COLO668 (cell line): ENCODE data around the gene GRB10.

ENCODE experiments used
- DNase-seq: peaks from one replicate; lab custom pipeline; 2025; ENCODE audit not compliant: unreplicated experiment; lab: John Stamatoyannopoulos, UW

The GRB10 gene

DNA sequence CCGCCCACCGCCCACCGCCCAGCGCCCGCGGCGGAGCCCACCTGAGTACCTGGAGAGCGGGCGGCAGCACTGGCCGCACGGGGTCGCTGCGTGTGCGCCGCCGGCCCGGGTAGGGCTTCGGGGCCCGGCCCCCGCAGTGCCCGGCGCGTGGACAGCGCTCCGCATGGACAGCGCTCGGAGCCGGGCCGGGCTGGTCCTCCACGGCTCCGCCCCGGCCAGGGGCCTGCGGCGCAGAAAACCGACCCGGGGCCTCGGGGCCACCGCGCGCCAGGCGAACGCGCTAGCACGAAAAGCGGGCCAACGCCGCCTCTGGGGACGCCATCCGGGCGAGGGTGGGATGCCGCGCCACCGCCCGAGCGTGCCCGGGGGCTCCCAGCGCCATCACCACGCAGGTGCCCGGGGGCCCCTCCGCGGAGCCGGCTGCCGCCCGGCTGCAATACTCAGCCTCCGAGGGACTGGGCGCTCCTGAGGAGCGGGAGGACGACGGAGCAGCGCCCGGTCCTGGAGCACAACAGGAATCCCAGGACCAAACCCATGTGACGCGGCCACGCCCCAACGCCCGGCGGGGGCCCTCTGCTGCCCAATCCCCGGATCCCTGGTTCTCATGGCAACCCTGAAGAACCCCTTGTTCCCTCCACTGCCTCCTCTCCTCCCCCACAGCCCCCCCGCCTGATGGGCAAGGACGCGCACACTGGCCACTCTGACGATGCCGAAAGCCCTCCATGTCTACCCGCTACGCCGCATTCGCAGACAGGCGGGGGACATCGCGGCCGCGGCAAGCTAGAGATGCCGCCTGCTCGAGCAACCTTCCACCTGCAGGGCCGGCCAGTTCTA lies at the start of gene GRB10:
GRB10 (minus strand) TSS at position 522 of the 834 bp plus-strand sequence. CDS start 50,574 bp downstream, outside the sequence.
- no peak for DNase-seq

DNA sequence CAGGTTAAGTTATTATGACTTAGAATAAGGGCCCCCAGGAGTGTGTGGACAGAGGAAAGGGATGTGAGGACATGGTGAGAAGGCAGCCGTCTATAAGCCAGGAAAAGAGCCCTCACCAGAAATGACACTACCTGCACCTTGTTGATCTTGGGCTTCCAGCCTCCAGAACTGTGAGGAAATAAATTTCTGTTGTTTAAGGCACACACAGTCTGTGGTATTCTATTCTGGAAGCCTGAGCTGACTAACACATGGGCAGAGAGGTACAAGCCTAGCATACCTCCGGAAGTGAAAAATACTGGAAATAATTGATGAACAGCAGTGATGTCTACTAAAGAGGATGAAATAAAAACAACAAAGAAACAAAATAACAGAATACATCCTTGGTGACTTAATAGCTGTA lies 46.1 kb upstream of the GRB10 start:
- no peak for DNase-seq

DNA sequence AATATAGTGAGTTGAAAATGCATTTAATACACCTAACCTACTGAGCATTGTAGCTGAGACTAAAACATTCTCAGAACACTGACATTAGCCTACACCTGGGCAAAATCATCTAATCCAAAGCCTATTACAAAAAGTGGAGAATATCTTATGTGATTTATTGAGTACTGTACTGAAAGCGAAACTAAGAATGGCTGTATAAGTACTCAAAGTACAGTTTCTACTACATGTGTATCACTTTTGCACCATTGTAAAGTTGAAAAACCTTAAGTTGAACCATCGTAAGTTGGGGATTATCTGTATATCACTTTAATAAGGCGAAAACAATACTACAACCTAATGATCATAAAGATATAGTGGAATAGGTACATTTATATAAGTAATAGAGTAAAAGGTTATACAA lies 45.4 kb upstream of the GRB10 start:
- no peak for DNase-seq

DNA sequence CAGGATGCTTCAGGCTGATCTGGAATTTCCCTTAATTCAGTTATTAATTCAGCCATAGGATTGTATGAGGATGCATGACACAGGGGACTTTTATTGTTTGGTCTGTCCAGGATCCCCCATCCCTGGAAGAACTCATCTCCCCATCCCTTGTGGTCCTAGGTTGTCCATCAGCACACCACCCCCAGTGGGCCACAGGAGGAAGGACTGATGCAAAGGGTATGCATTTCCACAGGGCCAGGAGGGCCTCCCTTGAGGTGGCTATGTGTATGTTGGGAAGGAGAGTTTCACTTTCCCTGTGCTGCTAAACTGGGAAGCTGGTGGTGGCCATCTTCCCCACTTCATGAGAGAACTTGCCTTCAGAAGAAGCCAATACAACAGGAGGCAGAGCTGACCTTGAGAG lies 44.6 kb upstream of the GRB10 start:
- no peak for DNase-seq

DNA sequence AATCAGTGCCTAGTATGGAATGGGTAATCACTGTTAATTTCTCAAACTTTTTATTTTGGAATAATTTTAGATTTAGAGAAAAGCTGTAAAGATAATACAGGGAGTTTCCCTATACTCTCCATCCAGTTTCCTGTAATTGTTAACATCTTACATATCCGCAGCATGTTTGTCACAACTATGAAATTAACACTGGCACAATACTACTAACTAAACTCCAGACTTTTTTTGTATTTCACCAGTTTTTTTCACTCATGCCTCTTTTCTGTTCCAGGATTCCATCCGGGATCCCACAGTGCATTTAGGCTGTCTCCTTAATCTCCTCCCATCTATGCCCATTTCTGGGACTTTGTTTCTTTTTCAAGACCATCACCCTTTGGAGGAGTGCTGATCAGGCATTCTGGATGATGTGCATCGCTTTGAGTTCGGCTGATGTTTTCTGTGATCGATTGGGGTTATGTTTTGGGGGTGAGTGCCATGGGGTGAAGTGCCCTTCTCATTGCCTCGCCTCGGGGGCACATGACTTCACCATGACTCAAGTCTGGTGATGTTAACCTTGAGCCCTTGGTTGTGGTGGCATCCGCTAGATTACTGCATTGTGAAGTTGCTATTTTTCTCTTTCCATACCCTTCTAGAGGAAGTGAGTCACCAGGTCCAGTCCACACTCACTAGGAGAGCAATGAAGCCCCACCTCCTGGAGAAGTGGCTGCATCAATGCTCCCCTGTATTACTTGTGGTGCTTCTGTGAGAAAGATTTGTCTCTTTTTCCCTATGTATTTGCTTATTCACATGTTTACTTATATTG lies 43.9 kb upstream of the GRB10 start:
- no peak for DNase-seq

DNA sequence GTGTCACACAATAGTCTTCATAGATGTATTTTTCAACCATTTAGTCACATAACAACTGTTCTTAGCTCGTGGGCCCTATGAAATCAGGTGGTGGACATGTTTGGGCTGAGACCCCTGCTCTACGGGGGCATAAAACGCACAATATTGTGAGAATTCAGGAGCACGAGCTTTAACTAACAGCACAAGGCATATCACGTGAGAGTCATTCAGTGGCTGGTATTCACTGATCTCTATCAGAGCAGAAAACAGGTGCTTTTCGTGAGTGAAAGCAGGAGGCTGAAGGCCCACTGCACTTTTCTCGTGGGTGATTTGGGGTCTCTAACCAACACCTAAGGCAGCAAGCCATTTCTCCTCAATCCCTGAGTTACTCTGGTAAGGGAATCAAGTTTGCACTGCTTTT lies 42.8 kb upstream of the GRB10 start:
- no peak for DNase-seq

DNA sequence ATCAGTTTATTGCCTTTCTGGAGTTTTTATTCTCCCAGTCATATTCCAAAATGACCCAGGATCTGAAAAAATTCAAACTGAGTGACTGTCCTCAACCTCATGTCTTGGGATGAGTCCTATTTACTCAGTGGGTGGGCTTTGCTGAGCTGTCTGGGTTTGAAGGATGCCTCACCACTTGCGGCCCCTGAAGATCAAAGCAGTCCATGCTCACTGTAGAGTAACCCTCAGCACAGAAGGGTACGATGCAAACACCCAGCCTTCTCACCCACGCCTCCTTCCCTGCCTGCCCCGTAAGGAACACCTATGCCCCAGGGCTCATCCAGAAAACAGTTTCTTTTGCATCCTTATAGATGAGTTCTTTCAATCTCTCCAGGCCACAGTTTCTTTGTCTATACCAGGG lies 42.2 kb upstream of the GRB10 start:
- no peak for DNase-seq

DNA sequence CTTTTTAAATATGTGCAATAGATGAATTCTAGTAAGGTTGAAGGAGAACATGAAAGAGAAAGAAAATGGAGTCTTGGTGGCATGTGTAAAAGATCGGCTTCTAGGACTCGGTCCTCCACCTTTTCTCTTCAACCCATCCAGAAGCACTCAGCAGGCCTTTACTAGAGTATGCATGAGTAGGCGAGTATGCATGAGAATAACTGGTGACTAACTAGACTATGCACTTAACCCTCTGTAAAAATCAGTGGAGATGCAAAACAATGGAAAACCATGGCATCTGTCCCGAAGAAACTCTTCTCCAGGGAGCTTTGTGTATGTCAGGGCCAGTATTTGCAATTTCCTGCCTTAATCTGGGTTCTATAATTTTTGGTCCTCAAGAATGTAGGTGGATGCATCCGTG lies 40.0 kb upstream of the GRB10 start:
- no peak for DNase-seq

DNA sequence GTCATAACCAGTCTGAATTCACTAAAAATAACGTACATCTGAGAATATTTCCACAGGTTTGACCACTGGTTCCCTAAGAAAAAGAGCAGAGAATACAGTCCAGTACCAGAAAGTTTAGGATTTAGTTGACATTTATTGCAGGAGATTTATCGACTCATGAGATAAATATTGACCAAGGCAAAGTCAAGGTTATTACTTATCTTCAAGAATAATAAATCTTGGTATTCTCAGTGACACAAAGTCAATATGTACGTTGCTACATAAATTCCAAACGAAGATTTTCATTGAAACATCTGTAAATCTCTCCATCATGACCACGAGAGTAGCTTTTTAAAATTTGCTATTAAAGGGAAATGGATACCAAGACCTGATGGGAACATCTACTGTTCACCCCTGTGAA lies 39.4 kb upstream of the GRB10 start:
- DNase-seq: no peak

DNA sequence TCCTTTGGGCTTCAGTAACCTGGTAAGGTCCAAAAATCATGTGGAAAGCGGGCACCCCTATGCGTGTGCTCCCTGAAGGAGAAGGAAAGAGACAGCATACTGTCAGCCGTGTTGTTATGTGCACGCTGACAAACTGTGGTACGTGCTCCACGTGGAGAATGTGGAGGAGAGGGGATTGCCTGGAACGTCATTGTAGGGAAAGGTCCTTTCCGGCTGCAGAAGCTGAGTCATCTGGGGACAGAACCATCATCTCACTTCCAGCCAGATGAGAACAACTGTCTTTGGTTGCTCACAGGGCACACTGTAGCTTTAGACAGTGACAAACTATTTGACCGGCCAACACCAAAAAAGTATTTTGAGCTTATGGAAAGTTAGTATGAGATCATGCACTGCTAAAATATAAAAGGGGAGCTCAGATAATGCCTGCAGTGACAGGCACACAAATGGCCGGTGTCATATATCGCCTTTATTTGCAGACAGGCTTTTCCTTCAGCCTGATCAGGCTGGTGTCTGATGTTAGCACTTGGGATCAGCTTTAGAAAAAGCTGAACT lies 38.8 kb upstream of the GRB10 start:
- peak; percentile 62 for DNase-seq

DNA sequence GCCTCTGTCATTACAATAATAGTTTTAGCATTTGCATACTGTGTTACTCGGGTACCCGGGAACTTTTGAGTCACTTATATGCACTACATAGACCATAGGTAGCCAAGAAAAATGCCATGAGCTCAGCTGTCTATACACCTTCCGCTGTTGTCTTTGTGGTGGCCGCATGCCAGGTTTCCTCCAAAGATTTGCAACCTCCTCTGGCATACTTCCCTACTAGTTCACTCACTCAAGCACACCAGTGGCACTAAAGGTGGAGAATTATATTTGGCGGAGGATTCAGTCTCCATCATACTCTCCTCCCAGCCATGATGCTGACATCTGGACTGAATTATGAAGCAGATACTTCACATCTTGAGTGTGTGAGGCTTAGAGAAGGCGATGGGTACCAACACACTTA lies 35.6 kb upstream of the GRB10 start:
- DNase-seq: no peak

DNA sequence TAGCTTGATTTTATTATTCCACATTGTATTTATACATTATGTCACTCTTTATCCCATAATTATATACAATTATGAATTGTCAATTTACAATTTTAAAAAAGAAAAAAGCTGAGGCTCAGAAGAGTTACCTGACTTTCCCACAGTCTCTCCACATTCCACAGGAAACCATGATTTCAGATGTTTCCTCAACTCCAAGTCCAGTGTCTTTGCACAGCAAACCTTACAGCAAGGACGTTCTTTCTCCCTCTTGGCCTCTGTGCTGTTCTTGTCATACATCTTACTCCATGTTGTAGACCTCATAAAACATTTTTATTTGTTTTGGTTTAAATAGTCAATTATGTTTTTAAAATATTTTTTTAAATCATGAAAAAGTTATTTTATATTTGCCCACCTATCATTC lies 34.9 kb upstream of the GRB10 start:
- DNase-seq: no peak

DNA sequence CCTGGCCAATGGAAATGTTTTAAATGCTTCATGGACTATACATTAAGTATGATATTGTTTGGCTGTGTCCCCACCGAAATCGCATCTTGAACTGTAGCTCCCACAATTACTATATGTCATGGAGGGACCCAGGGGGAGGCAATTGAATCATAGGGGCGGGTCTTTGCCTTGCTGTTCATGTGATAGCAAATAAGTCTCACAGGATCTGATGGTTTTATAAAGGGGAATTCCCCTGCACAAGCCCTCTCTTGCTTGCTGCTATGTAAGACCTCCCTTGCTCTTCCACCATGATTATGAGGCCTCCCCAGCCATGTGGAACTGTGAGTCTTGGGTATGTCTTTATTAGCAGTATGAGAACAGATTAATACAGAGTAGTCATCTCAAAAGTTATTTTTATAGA lies 32.4 kb upstream of the GRB10 start:
- no peak for DNase-seq

DNA sequence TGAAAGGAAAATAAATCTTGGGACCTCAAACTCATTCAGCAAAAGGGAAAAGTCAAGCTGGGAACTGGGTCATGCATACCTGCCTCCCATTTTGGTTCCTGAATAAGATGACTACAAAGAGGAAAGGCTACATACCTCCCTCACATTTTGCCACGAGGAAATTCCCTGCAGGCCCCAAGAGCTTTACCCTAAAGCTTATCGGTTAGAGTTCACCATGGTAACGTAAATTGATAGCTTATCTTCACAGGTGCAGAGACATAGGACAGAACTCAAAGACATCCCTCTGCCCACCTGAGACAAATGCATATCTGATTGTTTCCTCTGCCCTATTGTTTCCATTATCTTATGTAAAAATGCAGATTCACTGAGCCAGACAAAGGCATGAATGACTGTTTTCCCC lies 31.5 kb upstream of the GRB10 start:
- DNase-seq: no peak

DNA sequence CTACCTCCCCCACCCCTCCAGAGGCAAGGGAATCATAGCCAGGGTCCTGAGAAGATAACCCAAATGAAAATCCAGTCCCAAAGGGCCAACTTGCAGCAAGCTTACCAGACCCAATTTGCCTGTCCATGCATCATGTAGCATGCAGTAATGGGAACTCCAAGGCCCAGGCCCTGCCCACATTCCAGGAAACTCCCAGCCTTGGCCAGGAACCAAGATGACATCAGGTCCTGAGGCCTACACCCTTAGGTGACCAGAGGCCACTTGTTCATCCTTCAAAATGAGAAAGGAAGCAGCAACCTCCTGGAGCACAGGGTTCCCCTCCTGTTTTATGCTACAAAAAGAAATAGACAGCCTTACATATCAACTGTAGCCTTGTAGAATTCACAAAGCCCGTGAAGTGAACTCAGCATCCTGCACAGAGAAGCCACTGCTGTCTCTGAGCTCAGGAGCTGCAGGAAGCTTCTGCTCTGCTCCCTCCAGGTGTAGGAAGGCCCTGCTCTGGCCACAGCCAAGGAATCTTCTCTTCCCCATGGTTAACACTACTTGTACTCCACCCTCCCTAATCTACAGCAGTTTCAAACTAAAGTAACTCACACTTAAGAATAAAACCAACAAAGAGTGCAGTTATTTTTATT lies 30.3 kb upstream of the GRB10 start:
- no peak for DNase-seq

DNA sequence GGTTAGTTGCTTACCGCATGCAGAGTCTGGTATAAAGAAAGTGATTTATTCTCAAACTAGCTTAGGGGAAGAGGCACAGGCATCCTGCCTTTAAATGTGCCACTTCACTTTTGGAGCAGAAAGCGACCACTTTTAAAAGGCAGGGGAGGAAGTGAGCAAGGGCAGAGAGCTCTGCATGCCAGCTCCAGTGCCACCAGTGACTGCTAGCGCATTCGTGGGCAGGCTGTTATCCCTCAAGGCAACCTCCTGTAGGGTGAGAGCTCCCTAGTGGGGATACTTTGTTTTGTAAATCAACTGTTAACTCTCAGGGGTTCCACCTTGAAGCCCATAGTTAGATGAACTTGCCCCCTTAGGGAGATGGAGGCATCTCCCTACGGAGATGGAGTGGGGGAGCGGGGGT lies 29.4 kb upstream of the GRB10 start:
- DNase-seq: no peak

DNA sequence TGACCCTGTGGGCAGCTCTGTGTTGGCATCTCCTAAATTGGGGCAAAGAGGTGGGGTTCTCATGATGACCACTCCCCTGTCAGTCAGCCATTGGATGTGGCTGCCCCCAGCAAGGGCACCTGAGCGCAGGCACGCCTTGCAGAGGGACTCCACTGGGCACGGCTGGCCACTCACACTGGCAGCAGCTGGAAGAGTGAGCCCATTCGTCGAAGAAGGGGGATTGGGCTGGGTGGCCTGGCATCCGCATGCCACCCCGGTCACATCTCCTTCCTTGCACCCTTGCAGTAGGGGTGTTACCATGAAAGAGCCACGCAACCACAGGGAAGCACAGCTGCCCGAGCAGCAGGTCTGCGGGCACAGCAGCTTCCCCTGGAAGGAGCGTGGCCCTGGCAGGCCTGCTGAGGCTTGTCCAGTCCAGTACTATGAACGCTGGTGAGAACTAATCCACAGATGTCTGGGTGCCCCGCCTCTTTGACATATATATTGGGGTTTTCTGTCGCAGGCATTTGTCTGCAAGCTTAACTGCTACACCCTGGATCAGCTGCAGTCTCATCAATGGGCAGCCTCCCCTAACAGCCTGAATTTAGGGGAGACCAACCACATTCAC lies 25.7 kb upstream of the GRB10 start:
- no peak for DNase-seq

DNA sequence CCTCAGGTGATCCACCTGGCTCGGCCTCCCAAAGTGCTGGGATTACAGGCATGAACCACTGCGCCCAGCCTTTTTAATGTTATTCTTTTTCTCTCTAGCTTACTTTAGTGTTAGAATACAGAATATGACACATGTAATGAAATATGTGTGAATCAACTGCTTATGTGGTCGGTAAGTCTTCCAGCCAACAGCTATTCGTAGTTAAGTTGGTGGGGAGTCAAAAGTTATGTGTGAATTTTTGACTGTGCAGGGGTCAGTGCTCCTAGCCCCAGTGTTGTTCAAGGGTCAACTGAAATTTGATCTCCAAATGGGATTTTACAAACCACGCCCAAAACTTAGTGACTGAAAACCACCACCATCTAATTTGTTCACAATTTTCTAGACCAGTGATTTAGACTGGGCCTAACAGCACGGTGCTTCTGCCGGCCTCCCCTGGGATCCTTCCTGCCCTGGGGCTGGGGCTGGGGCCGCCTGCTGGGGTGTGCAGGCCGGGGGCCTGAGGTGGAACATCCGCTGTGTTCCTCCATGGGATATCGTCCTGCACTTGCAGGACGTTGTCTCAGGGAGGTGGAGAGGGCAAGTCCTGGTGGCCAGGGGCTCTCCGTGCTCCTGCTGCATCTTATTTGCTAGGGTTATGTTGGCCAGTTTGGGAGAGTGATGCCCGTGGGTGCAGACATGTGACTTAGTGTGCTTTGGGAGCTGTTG lies 24.5 kb upstream of the GRB10 start:
- DNase-seq: no peak

DNA sequence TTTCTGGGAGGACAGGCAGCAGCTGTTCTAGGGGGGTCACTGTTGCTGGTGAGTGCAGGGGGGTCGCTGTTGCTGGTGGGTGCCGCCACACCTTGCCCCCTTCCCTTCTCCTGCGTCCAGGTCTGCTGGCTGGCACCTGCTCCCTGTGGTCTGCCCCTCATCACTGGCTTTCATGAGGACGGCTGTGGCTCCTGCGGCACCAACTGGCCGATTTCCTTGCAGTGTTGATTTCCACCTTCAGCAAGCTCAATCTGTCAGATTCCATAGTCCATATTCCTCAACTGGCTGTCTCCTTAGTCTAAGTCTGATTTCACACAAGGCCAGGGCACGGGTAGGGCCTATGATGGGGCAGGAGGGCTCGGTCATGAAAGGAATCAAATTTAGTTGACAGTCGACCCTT lies 23.4 kb upstream of the GRB10 start:
- DNase-seq: no peak

DNA sequence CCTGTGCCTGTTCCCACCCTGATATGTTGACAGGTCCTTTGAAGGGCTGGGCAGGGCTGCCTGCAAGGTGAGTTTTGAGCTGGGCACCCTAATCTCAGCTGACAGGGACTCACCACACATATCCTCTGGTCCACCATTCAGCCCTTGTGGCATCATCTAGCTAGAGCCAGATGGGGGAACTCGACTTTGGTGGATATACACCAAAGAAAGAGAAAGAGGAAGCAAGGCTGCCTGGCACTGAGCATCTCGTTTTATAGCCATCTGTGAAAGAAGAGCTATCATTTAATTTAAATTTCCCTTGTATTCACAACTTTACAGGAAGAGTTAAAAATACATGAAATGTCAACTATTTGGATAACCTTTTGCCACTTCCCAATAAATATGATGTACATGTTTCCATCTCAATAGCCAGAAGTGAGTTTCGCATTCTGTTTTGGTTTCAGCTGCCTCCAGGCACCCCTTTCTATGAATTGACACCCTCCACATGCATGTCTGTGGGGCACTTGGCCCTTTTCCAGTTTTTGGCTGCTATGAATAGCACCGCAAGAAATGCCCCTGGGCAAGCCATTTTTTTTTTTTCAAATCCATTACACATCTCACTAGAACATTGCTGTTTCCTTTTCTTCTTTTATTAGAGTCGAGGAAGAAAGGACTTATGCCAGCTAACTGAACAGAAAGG lies 22.9 kb upstream of the GRB10 start:
- peak; percentile 54 for DNase-seq
